ENCODE results near the gene NME3. TPM values are rescaled to one million over a fixed set of nuclear protein-coding genes. Genes with fewer than 3 reads are reported as not detected.

The NME3 gene
- total RNA-seq, 2 experiments from 2014 or later, result 23.7 to 43.6 TPM

GRCh38 chr16:1792836-1793577 lies 21.7 kb upstream of the NME3 start:
- DNase-seq (no peak), ATAC-seq (no peak)
- Mint-ChIP-seq H3K4me1 (no peaks in the 10 kb centered on the region), H3K4me3 (no peak overlapping the region), H3K36me3 (ENCODE audit: low read depth) (peaks cover 12% of the 10 kb centered on the region), H3K27ac (no peak overlapping the region), H3K27me3 (no peaks in the 10 kb centered on the region), H3K9me3 (ENCODE audit: low read depth) (peaks cover 2% of the 10 kb centered on the region)
- ChIA-PET CTCF (no interaction called here), POLR2A (no interaction called here)
- intact Hi-C loops (cut with DNase I, micrococcal nuclease), result no loop called here

GRCh38 chr16:1791943-1792812 lies 20.8 kb upstream of the NME3 start:
- Mint-ChIP-seq H3K27me3 (no peaks in the 10 kb centered on the region), H3K4me3 (no peak overlapping the region), H3K4me1 (no peaks in the 10 kb centered on the region), H3K36me3 (ENCODE audit: low read depth) (peaks cover 10% of the 10 kb centered on the region), H3K9me3 (ENCODE audit: low read depth) (peaks cover 1% of the 10 kb centered on the region), H3K27ac (no peak overlapping the region)
- ChIA-PET CTCF (no interaction called here), POLR2A (no interaction called here)
- no peak for ATAC-seq
- DNase-seq, result no peak
- intact Hi-C loops (cut with DNase I, micrococcal nuclease), result no loop called here

GRCh38 chr16:1791256-1791942 lies 20.1 kb upstream of the NME3 start:
- intact Hi-C loops (cut with DNase I, micrococcal nuclease), result no loop called here
- Mint-ChIP-seq H3K4me3 (no peak overlapping the region), H3K27ac (no peak overlapping the region), H3K36me3 (ENCODE audit: low read depth) (peaks cover 5% of the 10 kb centered on the region), H3K4me1 (no peaks in the 10 kb centered on the region), H3K27me3 (no peaks in the 10 kb centered on the region), H3K9me3 (ENCODE audit: low read depth) (no peaks in the 10 kb centered on the region)
- DNase-seq, result no peak
- POLR2A ChIA-PET, result interaction anchor here (1.2 kb wide), 1 partner anchor 8 kb away, joined by 3 read pairs; the partner anchor contains the start of gene NUBP2
- CTCF ChIA-PET, result no interaction called here
- no peak for ATAC-seq

- POLR2A ChIA-PET, result interaction anchor here (1.2 kb wide), 1 partner anchor 8 kb away, joined by 3 read pairs; the partner anchor contains the start of gene NUBP2
- H3K27me3 Mint-ChIP-seq, result no peaks in the 10 kb centered on the region
- CTCF ChIA-PET, result no interaction called here
These were observed 19.4 kb upstream of the NME3 start for GRCh38 chr16:1790611-1791255.

GRCh38 chr16:1790261-1790610 lies 18.9 kb upstream of the NME3 start:
- POLR2A ChIA-PET, result no interaction called here
- Mint-ChIP-seq H3K27ac (no peak overlapping the region), H3K4me3 (no peak overlapping the region), H3K27me3 (no peaks in the 10 kb centered on the region), H3K36me3 (ENCODE audit: low read depth) (peaks cover 5% of the 10 kb centered on the region), H3K9me3 (ENCODE audit: low read depth) (no peaks in the 10 kb centered on the region), H3K4me1 (peaks cover 2% of the 10 kb centered on the region)
- CTCF ChIA-PET, result no interaction called here
- DNase-seq (no peak), ATAC-seq (no peak)
- intact Hi-C loops (cut with DNase I, micrococcal nuclease), result no loop called here

More at GRCh38 chr16:1790611-1791255, 19.4 kb upstream of the NME3 start:
- intact Hi-C loops (cut with DNase I, micrococcal nuclease), result no loop called here
- DNase-seq, result no peak
- ATAC-seq, result no peak
- H3K9me3 Mint-ChIP-seq (ENCODE audit: low read depth), result no peaks in the 10 kb centered on the region
- H3K4me3 Mint-ChIP-seq, result no peak overlapping the region
- peaks cover 5% of the 10 kb centered on the region for H3K36me3 Mint-ChIP-seq (ENCODE audit: low read depth)
- no peaks in the 10 kb centered on the region for H3K4me1 Mint-ChIP-seq
- H3K27ac Mint-ChIP-seq, result no peak overlapping the region

- intact Hi-C loops (cut with DNase I, micrococcal nuclease), result no loop called here
- no peak overlapping the region for H3K4me3 Mint-ChIP-seq
- CTCF ChIA-PET, result no interaction called here
- H3K4me1 Mint-ChIP-seq, result peaks cover 4% of the 10 kb centered on the region
- DNase-seq (no peak), ATAC-seq (no peak)
- H3K36me3 Mint-ChIP-seq (ENCODE audit: low read depth), result peaks cover 5% of the 10 kb centered on the region
- POLR2A ChIA-PET, result no interaction called here
- H3K27ac Mint-ChIP-seq, result no peak overlapping the region
- no peaks in the 10 kb centered on the region for H3K9me3 Mint-ChIP-seq (ENCODE audit: low read depth)
- no peaks in the 10 kb centered on the region for H3K27me3 Mint-ChIP-seq
These were observed 18.3 kb upstream of the NME3 start for GRCh38 chr16:1789643-1790045.

- ATAC-seq (no peak), DNase-seq (no peak)
- H3K36me3 Mint-ChIP-seq (ENCODE audit: low read depth), result peaks cover 5% of the 10 kb centered on the region
- no peak overlapping the region for H3K27ac Mint-ChIP-seq
- no peaks in the 10 kb centered on the region for H3K27me3 Mint-ChIP-seq
- H3K4me3 Mint-ChIP-seq, result no peak overlapping the region
- ChIA-PET POLR2A (no interaction called here), CTCF (no interaction called here)
- intact Hi-C loops (cut with DNase I, micrococcal nuclease), result no loop called here
- H3K4me1 Mint-ChIP-seq, result peaks cover 8% of the 10 kb centered on the region
- no peaks in the 10 kb centered on the region for H3K9me3 Mint-ChIP-seq (ENCODE audit: low read depth)
These were observed 17.4 kb upstream of the NME3 start for GRCh38 chr16:1788708-1789100.

GRCh38 chr16:1788095-1788707 lies 16.9 kb upstream of the NME3 start:
- CTCF ChIA-PET, result no interaction called here
- peaks cover 8% of the 10 kb centered on the region for H3K36me3 Mint-ChIP-seq (ENCODE audit: low read depth)
- H3K4me1 Mint-ChIP-seq, result peaks cover 13% of the 10 kb centered on the region
- DNase-seq (no peak), ATAC-seq (no peak)
- no peaks in the 10 kb centered on the region for H3K27me3 Mint-ChIP-seq
- no peak overlapping the region for H3K4me3 Mint-ChIP-seq
- H3K27ac Mint-ChIP-seq, result no peak overlapping the region
- no peaks in the 10 kb centered on the region for H3K9me3 Mint-ChIP-seq (ENCODE audit: low read depth)
- intact Hi-C loops (cut with DNase I, micrococcal nuclease), result no loop called here
- POLR2A ChIA-PET, result no interaction called here

GRCh38 chr16:1787322-1788094 lies 16.2 kb upstream of the NME3 start:
- Mint-ChIP-seq H3K36me3 (ENCODE audit: low read depth) (peaks cover 8% of the 10 kb centered on the region), H3K4me3 (no peak overlapping the region), H3K4me1 (peaks cover 14% of the 10 kb centered on the region), H3K27me3 (no peaks in the 10 kb centered on the region), H3K9me3 (ENCODE audit: low read depth) (no peaks in the 10 kb centered on the region), H3K27ac (no peak overlapping the region)
- DNase-seq (no peak), ATAC-seq (no peak)
- intact Hi-C loops (cut with DNase I, micrococcal nuclease), result no loop called here
- ChIA-PET CTCF (no interaction called here), POLR2A (no interaction called here)

GRCh38 chr16:1787056-1787321 lies 15.6 kb upstream of the NME3 start:
- intact Hi-C loops (cut with DNase I, micrococcal nuclease), result no loop called here
- H3K27ac Mint-ChIP-seq, result no peak overlapping the region
- ChIA-PET POLR2A (no interaction called here), CTCF (no interaction called here)
- peaks cover 14% of the 10 kb centered on the region for H3K4me1 Mint-ChIP-seq
- no peaks in the 10 kb centered on the region for H3K27me3 Mint-ChIP-seq
- peaks cover 8% of the 10 kb centered on the region for H3K36me3 Mint-ChIP-seq (ENCODE audit: low read depth)
- ATAC-seq, result no peak
- H3K9me3 Mint-ChIP-seq (ENCODE audit: low read depth), result no peaks in the 10 kb centered on the region
- H3K4me3 Mint-ChIP-seq, result no peak overlapping the region
- no peak for DNase-seq
